Duodenal mucosa (tissue), 2 donors: ENCODE measurements around the gene FLOT2.
A peak's percentile ranks its signal among the peaks of the same experiment; 100 is the strongest.
"Not testable (repeated sequence)": the region's sequence is repeated elsewhere in the genome, so short reads cannot be mapped to it uniquely, and the experiment has no call there.

Source experiments
- H3K27ac ChIP-seq: one replicate; pipeline ENCODE4 v1.7.0; 2013; ENCODE audit warnings: low read depth, low read length
- H3K27me3 ChIP-seq, 2 donors: one replicate each; pipeline ENCODE4 v1.7.0; 2013; ENCODE audit warnings: low read length in 2 of 2, control low read depth in 1 of 2; ENCODE audit not compliant: insufficient read depth in 2 of 2, control insufficient read depth in 1 of 2
- H3K36me3 ChIP-seq, 2 donors: one replicate each; pipeline ENCODE4 v1.7.0; 2013; ENCODE audit warnings: low read length in 2 of 2, control low read depth in 1 of 2; ENCODE audit not compliant: insufficient read depth in 2 of 2, control insufficient read depth in 1 of 2
- H3K4me1 ChIP-seq, 2 donors: one replicate each; pipeline ENCODE4 v1.7.0; 2013; ENCODE audit warnings: low read length in 2 of 2, control low read depth in 1 of 2; ENCODE audit not compliant: insufficient read depth in 2 of 2, control insufficient read depth in 1 of 2
- H3K4me3 ChIP-seq, 2 donors: one replicate each; pipeline ENCODE4 v1.7.0; 2013; ENCODE audit warnings: low read length in 2 of 2, low read depth in 1 of 2
- H3K9ac ChIP-seq, 2 donors: one replicate each; pipeline ENCODE4 v1.7.0; 2013; ENCODE audit warnings: low read length in 2 of 2, low read depth in 1 of 2
- H3K9me3 ChIP-seq, 2 donors: one replicate each; pipeline ENCODE4 v1.7.0; 2013; ENCODE audit warnings: low read length in 2 of 2, control low read depth in 1 of 2; ENCODE audit not compliant: control insufficient read depth in 1 of 2

The FLOT2 gene

DNA sequence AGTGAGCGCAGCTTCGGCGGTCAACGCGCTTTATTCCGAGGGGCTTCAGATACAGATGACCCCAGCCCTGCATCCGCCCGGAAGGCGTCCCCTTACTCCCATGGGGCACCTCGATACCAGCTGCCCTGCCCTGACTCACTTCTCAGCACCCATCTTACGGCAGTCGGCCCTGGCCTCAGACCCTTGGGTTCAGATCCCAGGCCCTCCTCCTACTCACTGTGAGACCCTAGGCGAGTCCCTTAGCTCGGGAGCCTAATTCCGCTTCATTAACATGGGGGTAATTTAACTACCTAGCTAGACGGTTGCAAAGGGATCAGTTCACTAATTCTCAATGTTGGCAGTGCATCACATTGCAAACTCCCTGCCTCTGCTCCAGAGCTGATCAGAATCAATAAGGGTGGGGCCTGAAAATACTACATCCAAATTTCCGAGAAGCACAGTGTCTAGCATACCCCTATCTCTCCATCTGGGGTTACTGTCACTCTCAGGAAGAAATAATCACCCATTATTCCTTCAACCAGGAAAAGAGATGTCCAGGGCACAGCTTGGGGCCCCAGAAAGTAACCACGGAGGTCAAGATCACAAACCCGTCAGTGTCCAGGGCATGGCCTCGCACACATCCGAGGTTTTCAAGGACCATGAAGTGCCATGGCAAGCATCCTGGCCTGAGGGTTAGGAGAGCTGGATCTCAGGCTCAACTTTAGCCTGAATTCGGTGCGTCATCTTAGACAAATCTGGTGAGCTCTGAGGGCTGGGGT, 415 bp upstream of the FLOT2 start:
- H3K27ac ChIP-seq: peak overlapping the region; percentile 81
- H3K27me3 ChIP-seq: no peaks in the 10 kb centered on the region
- H3K36me3 ChIP-seq: no peaks in the 10 kb centered on the region
- H3K4me3 ChIP-seq: peak overlapping the region; percentile 80 to 87
- H3K9ac ChIP-seq: peak overlapping the region; percentile 67 to 85
- H3K4me1 ChIP-seq: peaks cover 33 to 40% of the 10 kb centered on the region in 2 donors
- no peaks in the 10 kb centered on the region for H3K9me3 ChIP-seq

DNA sequence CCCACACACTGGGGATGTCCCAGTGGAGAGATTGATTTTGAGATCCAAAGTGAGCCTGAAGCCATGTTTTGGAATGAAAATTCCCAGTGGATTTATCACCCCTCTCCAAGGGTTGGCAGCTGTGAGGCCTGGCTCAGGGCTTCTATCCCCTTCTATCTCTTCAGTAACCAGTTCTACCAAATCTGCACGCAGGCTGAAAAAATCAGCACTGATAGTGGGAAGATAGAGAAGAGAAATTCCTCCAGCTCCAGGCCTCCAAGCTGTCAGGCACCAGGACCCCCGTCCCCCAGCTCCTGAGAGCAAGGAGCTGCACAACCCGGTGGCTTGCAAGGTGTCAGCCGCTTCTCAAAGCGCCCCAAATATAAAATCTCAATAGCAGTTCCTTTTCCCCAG, 1.0 kb downstream of the FLOT2 start:
- H3K9ac ChIP-seq: peak overlapping the region; percentile 67 to 85
- H3K27ac ChIP-seq: peak overlapping the region; percentile 81
- peak overlapping the region; percentile 80 to 87 for H3K4me3 ChIP-seq
- no peaks in the 10 kb centered on the region for H3K27me3 ChIP-seq
- peaks cover 0 to under 1% of the 10 kb centered on the region in 2 donors for H3K36me3 ChIP-seq
- peaks cover 28 to 35% of the 10 kb centered on the region in 2 donors for H3K4me1 ChIP-seq
- no peaks in the 10 kb centered on the region for H3K9me3 ChIP-seq

DNA sequence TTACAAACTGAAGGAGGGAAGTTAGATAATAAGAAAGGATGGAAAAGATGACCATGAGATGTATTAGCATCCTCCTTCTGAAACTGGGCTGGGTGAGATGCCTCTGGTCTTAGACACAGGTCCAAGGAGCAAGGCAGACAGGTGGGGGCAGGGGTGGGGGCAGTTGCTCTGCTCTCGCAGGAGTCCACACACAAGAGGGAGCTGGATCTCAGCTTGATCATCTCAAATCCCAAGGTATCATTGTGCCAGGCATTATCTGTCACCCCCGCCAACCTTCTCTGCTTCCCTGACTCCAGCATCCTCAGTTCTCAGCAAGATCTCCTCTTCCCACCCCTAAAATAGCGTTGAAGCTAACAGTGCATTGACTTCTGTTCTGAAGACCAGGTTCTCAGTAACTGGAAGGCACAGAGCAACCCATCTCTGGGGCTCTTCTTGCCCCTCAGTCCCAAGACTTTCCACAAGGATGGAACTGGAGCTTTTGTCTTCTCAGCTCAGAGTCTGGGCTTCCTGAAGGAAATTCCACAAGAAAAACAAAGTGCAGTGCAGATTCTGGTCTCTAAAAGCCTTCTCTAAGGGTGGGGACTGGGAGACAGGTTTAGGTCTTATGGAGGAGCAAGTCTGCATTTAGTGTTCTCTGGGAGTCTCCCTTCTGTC, 1.6 kb downstream of the FLOT2 start:
- H3K4me1 ChIP-seq: peaks cover 25 to 34% of the 10 kb centered on the region in 2 donors
- no peak overlapping the region for H3K27ac ChIP-seq
- no peaks in the 10 kb centered on the region for H3K9me3 ChIP-seq
- H3K27me3 ChIP-seq: no peaks in the 10 kb centered on the region
- peak overlapping the region; percentile 80 to 87 for H3K4me3 ChIP-seq
- H3K36me3 ChIP-seq: peaks cover 0 to 5% of the 10 kb centered on the region in 2 donors
- H3K9ac ChIP-seq: peak overlapping the region; percentile 67 to 85

DNA sequence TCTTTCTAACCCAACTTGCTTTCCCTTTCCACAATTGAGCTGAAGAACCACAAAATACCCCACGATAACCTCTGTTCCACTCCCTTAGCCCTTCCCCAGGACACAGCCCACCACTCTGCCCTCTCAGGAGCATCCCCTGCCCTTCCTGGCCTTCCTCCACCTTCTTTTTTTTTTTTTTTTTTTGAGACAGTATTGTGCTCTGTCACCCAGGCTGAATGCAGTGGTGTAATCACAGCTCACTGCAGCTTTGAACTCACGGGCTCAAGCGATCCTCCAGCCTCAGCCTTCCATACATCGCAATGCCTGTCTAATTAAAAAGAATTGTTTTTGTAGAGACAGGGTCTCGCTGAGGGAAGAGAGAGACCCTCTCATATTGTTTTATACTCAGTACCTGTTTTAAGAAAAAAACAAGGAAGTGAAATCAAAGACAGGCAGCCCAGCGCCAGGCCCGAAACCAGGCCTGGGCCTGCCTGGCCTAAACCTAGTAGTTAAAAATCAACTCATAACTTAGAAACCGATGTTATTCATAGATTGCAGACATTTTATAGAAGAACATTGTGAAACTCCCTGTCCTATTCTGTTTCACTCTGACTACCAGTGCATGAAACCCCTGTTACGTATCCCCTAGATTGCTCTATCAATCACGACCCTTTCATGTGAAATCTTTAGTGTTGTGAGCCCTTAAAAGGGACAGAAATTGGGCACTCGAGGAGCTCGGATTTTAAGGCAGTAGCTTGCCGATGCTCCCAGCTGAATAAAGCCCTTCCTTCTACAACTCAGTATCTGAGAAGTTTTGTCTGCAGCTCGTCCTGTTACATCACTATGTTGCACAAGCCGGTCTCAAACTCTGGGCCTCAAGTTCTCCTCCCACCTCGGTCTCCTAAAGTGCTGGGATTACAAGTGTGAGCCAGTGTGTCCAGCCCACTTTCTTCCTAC, 4.0 kb downstream of the FLOT2 start:
- not testable (repeated sequence) for H3K36me3 ChIP-seq, H3K27me3 ChIP-seq, H3K27ac ChIP-seq, H3K4me3 ChIP-seq, H3K9me3 ChIP-seq
- Histone ChIP-seq H3K9ac (peak overlapping the region in 1 of 2 donors; percentile 47), H3K4me1 (peaks cover 24 to 33% of the 10 kb centered on the region in 2 donors)

DNA sequence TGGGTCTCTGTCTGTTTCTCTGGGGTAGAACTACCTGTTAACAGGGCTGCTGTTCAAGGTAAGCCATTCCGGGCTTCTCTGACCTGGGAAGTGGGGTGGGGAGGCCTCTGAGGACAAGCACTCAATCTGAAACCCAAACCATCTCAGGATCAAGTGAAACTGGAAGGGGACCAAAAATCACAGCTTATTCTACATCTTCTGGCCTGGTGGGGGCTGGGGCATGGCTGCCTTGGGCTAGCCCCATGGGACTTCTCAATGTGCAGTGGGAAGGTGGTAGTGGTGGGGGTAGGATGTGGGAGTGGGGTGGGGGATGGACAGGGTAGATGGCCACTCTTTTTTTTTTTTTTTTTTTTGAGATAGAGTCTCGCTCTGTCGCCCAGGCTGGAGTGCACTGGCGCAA, 5.5 kb downstream of the FLOT2 start:
- H3K27ac ChIP-seq: no peak overlapping the region
- no peak overlapping the region for H3K9ac ChIP-seq
- no peak overlapping the region for H3K4me3 ChIP-seq
- H3K27me3 ChIP-seq: no peaks in the 10 kb centered on the region
- peaks cover 16 to 24% of the 10 kb centered on the region in 2 donors for H3K4me1 ChIP-seq
- H3K9me3 ChIP-seq: no peaks in the 10 kb centered on the region
- peaks cover 0 to 12% of the 10 kb centered on the region in 2 donors for H3K36me3 ChIP-seq

DNA sequence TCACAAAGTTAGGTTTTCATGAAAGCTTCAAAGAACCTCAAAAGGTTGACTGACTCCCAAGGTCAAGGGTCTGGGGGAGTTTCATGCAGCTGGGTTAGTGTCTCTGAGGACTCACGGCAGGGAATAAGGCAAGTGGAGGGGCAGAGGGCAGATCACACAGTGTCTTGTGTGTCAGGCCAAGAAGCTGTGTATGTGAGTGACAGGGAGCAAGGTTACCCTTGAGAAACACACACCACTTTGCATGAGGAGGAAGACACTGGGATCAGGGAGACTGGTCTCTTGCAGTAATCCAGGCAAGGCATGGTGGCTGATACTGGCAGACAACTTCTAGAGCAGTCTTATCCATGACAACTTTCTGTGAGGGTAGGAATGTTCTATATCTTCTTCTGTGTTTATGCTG, 6.3 kb downstream of the FLOT2 start:
- Histone ChIP-seq H3K27ac (no peak overlapping the region), H3K9ac (no peak overlapping the region), H3K9me3 (no peaks in the 10 kb centered on the region), H3K4me3 (no peak overlapping the region), H3K4me1 (peaks cover 10 to 17% of the 10 kb centered on the region in 2 donors), H3K36me3 (peaks cover 0 to 12% of the 10 kb centered on the region in 2 donors), H3K27me3 (no peaks in the 10 kb centered on the region)

DNA sequence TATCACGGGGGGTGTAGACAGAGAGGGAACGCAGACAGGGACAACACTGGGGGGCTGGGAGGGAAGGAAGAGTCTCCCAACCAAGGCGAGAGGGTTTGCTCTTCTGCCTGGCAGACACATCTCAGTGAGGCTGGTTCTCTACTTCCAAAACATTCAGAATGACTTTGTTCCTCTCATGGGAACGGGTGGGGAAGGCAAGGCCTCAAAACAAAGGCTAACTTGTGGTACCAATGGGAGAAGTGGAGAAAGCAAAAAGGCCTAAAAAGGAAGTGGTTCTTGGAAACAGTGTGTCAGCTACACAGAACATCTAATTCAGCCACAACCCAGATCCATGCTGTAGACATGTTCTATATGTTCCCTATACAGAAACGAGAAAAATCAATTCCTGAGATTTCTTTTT, 7.5 kb downstream of the FLOT2 start:
- Histone ChIP-seq H3K4me3 (no peak overlapping the region), H3K27ac (no peak overlapping the region), H3K9me3 (no peaks in the 10 kb centered on the region), H3K4me1 (peaks cover 4 to 12% of the 10 kb centered on the region in 2 donors), H3K36me3 (peaks cover 0 to 19% of the 10 kb centered on the region in 2 donors), H3K9ac (no peak overlapping the region), H3K27me3 (no peaks in the 10 kb centered on the region)

DNA sequence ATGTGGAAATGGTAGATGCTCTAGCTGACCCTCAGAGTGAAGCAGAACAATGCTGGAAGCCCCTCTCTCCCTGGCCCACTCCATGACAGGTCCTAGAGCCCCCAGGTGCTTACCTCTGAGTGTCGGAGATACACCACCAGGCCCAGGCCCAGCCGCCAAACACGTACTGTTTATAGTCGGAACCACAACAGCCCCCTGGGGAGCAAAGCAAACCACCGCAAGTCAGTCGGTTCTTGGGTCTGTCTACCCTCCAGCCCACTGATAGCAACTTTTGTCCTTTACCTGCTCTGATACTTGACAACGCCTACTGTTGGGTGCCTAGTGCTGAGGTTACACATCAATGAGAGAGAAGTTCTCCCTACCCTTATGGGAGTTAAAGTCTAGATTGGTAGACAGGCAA, 8.7 kb downstream of the FLOT2 start:
- Histone ChIP-seq H3K4me1 (peaks cover 4 to 12% of the 10 kb centered on the region in 2 donors), H3K9ac (no peak overlapping the region), H3K9me3 (no peaks in the 10 kb centered on the region), H3K27ac (no peak overlapping the region), H3K36me3 (peaks cover 0 to 30% of the 10 kb centered on the region in 2 donors), H3K27me3 (no peaks in the 10 kb centered on the region), H3K4me3 (no peak overlapping the region)

DNA sequence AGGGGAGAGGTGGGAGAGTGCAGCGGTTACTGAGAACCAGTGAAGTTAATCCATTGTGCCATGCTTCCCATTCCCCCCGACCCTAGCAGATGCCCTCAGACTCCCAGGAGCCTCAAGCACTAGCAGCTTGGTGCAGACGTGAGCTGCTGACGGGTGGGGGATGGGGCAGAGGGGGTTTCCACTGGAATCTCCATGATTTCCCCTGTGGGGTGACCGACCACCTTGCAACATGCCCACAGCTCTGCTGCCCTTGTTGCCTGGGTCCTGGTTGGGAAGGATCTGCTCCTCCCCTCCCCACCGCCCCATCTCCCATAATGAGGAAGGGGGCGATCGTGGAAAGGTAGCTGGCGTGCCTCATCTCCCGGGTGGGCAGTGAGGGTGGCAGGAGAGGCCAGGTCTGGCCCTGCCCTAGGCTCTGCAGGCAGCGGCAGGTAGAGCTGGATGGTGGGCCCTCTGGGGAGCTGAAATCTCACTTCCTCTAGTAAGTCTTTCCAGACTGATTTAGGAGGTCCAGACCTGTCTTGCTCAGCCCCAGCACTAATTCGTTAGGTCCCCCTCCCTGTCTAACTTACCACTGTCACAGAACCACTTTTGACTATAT, 9.6 kb downstream of the FLOT2 start:
- Histone ChIP-seq H3K27ac (no peak overlapping the region), H3K4me3 (no peak overlapping the region), H3K9ac (no peak overlapping the region), H3K36me3 (peaks cover 0 to 39% of the 10 kb centered on the region in 2 donors), H3K4me1 (peaks cover 1 to 7% of the 10 kb centered on the region in 2 donors), H3K27me3 (no peaks in the 10 kb centered on the region), H3K9me3 (no peaks in the 10 kb centered on the region)
